GM12878 (cell line): ENCODE data around the gene PKNOX1. TPM values are rescaled to one million over a fixed set of nuclear protein-coding genes. Genes with fewer than 3 reads are reported as not detected.
"Not testable (repeated sequence)": the region's sequence is repeated elsewhere in the genome, so short reads cannot be mapped to it uniquely, and the experiment has no call there.

Experiments used
- ATAC-seq: fragments of 200-7000 bp; cut with Tn5 transposase; 3 replicates; pipeline ENCODE4 v1.9.1; 2020; ENCODE audit warnings: mild to moderate bottlenecking, moderate library complexity
- BruUV-seq: library from RNA; stranded (reverse); fragments of 400-500 nt; replicated peaks from 2 replicates; lab custom pipeline; 2021; lab: Mats Ljungman, UMichigan
- CTCF ChIA-PET: fragments of 300-600 bp; sonication (Branson Sonifier 250); formaldehyde crosslinking; extraction: SDS; loops from one replicate; lab custom pipeline; 2021; ENCODE audit warnings: inconsistent platforms; lab: Yijun Ruan, JAX
- POLR2A ChIA-PET: fragments of 350-600 bp; formaldehyde crosslinking; extraction: SDS; loops from one replicate; lab custom pipeline; 2021; ENCODE audit warnings: inconsistent platforms; lab: Charles Lee
- RAD21 ChIA-PET: fragments of 300-600 bp; sonication (Branson Sonifier 250); formaldehyde crosslinking; loops from one replicate; lab custom pipeline; 2023; ENCODE audit warnings: antibody characterized with exemption; ENCODE audit not compliant: unreplicated experiment; lab: Charles Lee
- SMC1A ChIA-PET: fragments of 300-600 bp; sonication (Branson Sonifier 250); formaldehyde crosslinking; loops from one replicate; lab custom pipeline; 2023; ENCODE audit not compliant: unreplicated experiment, uncharacterized antibody; lab: Charles Lee
- DNase-seq: peaks from one replicate; pipeline ENCODE4 v3.0.0-alpha.2; 2011; ENCODE audit warnings: low read depth, low spot score
- FAIRE-seq: peaks from 3 replicates; lab custom pipeline; 2011; peaks lifted over from hg19 to GRCh38; lab: Jason Lieb, UNC
- H2AFZ ChIP-seq: 2 replicates; pipeline ENCODE4 v1.6.0; 2011; ENCODE audit warnings: low read depth, low read length, control low read depth; ENCODE audit not compliant: control insufficient read depth
- H3K27ac ChIP-seq: 2 replicates; pipeline ENCODE4 v1.5.1; 2011; ENCODE audit warnings: control low read depth; ENCODE audit not compliant: control insufficient read depth, insufficient read depth
- H3K27me3 ChIP-seq, 2 experiments: replicated peaks in 1 of 2; 2 replicates each; pipeline versions ENCODE4 v1.6.0 to v1.6.1; 2011; ENCODE audit warnings: low read length in 1 of 2; ENCODE audit not compliant: control insufficient read depth in 2 of 2, insufficient read depth in 2 of 2
- H3K36me3 ChIP-seq, 2 experiments: 2 replicates each; pipeline ENCODE4 v1.5.1; 2011; ENCODE audit warnings: low read length in 1 of 2; ENCODE audit not compliant: control insufficient read depth in 2 of 2, insufficient read depth in 2 of 2
- H3K4me1 ChIP-seq: 2 replicates; pipeline ENCODE4 v1.6.1; 2011; ENCODE audit warnings: mild to moderate bottlenecking, low read length, moderate library complexity, mixed read lengths; ENCODE audit not compliant: control insufficient read depth, insufficient read depth
- H3K4me2 ChIP-seq: 2 replicates; pipeline ENCODE4 v1.6.0; 2011; ENCODE audit warnings: control low read depth; ENCODE audit not compliant: control insufficient read depth, insufficient read depth
- H3K4me3 ChIP-seq: fragments of 200-600 bp; sonication (generic); 2 replicates; pipeline ENCODE4 v1.5.1; 2016
- H3K79me2 ChIP-seq: 2 replicates; pipeline ENCODE4 v1.6.0; 2011; ENCODE audit warnings: low read length; ENCODE audit not compliant: control insufficient read depth, insufficient read depth
- H3K9ac ChIP-seq: 2 replicates; pipeline ENCODE4 v1.8.0; 2011; ENCODE audit warnings: low read length, control low read depth, mixed read lengths; ENCODE audit not compliant: control insufficient read depth, insufficient read depth
- H3K9me3 ChIP-seq: replicated peaks from 3 replicates; pipeline ENCODE4 v1.5.1; 2011; ENCODE audit warnings: mild to moderate bottlenecking, low read length; ENCODE audit not compliant: control insufficient read depth, insufficient read depth
- H4K20me1 ChIP-seq: 2 replicates; pipeline ENCODE4 v1.6.0; 2011; ENCODE audit not compliant: control insufficient read depth, insufficient read depth
- CBX5 ChIP-seq: sonication (generic); IDR thresholded peaks from 2 replicates; pipeline ENCODE4 v1.6.1; 2016; ENCODE audit warnings: low read depth, moderate library complexity, mild to moderate bottlenecking, inconsistent platforms
- EED ChIP-seq: sonication (generic); IDR thresholded peaks from 2 replicates; pipeline ENCODE4 v1.6.1; 2016; ENCODE audit warnings: antibody characterized with exemption, low read depth
- GATAD2B ChIP-seq: fragments of 450-650 bp; conservative IDR thresholded peaks from 2 replicates; pipeline ENCODE4 v1.6.1; 2017; ENCODE audit warnings: low read depth, mild to moderate bottlenecking, moderate library complexity
- HCFC1 ChIP-seq: fragments of 150-350 bp; IDR thresholded peaks from 2 replicates; pipeline ENCODE4 v1.6.1; 2014; ENCODE audit warnings: low read length
- MEF2B ChIP-seq: fragments of 450-650 bp; IDR thresholded peaks from 2 replicates; pipeline ENCODE4 v1.6.1; 2018; ENCODE audit warnings: mild to moderate bottlenecking, moderate library complexity; ENCODE audit not compliant: partially characterized antibody, poor library complexity, severe bottlenecking
- MYC ChIP-seq: IDR thresholded peaks from 2 replicates; pipeline ENCODE4 v1.6.1; 2011; ENCODE audit warnings: mild to moderate bottlenecking, low read length, moderate library complexity, inconsistent platforms; ENCODE audit not compliant: insufficient read depth, insufficient replicate concordance, insufficient read length, severe bottlenecking
- NRF1 ChIP-seq: conservative IDR thresholded peaks from 2 replicates; pipeline ENCODE4 v1.6.1; 2011; ENCODE audit warnings: mild to moderate bottlenecking, low read depth, low read length, improper control_type of control experiment
- ZNF384 ChIP-seq: IDR thresholded peaks from 2 replicates; pipeline ENCODE4 v1.6.1; 2012; ENCODE audit warnings: low read depth, mild to moderate bottlenecking, low read length, improper control_type of control experiment, borderline replicate concordance
- WGBS: methylation state at CpG from one replicate; pipeline ENCODE4 v1.1.6; 2016; ENCODE audit warnings: low lambda C conversion rate; ENCODE audit not compliant: insufficient replicate concordance, insufficient coverage; ENCODE audit errors: missing lambda C conversion rate; 5-methylcytosine and 5-hydroxymethylcytosine counted together
- in situ Hi-C: fragments of 300-500 bp; cut with MboI; formaldehyde crosslinking; loops from 9 replicates; pipeline ENCODE4 v1.14.3; 2018; ENCODE audit warnings: mixed read lengths
- intact Hi-C: fragments of 100-400 bp; cut with micrococcal nuclease; formaldehyde crosslinking; loops from one replicate; pipeline ENCODE4 v1.14.2; 2022; ENCODE audit not compliant: unreplicated experiment
- polyA plus RNA-seq, 11 experiments: library from polyadenylated mRNA; depleted of rRNA in 4 of 11; unstranded in 6 of 11; stranded (reverse) in 5 of 11; fragments of >200 nt; fragmentation: Nextera tagmentation in 4 of 11; fragmentation: Illumina TruSeq in 1 of 11; extraction: Ambion mirVana in 4 of 11; extraction: Trizol in 1 of 11; gene quantifications; 1 replicate in 1 of 11; 2 replicates in 10 of 11; pipeline versions ENCODE4 v1.2.1 to v1.2.3, GENCODE V29; 2011 to 2016; ENCODE audit warnings: inconsistent platforms in 2 of 11, missing spikeins in 2 of 11, low read depth in 1 of 11
- total RNA-seq, 4 experiments: library from RNA; depleted of rRNA in 3 of 4; stranded (reverse); fragments of >200 nt in 3 of 4; fragmentation: Illumina TruSeq in 1 of 4; extraction: Trizol in 1 of 4; gene quantifications; 2 replicates each; pipeline versions ENCODE4 v1.2.1 to v1.2.3, GENCODE V29; 2013 to 2021
- TF ChIP-seq, protein P1 (sequence below): fragments of 450-650 bp; IDR thresholded peaks from 2 replicates; pipeline ENCODE4 v1.6.1; 2016; ENCODE audit warnings: mild to moderate bottlenecking
- TF ChIP-seq, protein P2 (sequence below): fragments of 450-650 bp; IDR thresholded peaks from 2 replicates; pipeline ENCODE4 v1.6.1; 2016; ENCODE audit warnings: mild to moderate bottlenecking
- TF ChIP-seq, protein P3 (sequence below), 3 experiments: IDR thresholded peaks in 2 of 3; conservative IDR thresholded peaks in 1 of 3; 2 replicates each; pipeline ENCODE4 v1.5.1; 2011; ENCODE audit warnings: low read depth in 3 of 3, low read length in 3 of 3, mild to moderate bottlenecking in 3 of 3, control low read depth in 2 of 3, moderate library complexity in 2 of 3, inconsistent platforms in 1 of 3, mixed read lengths in 1 of 3; ENCODE audit not compliant: control insufficient read depth in 2 of 3, insufficient read depth in 1 of 3; ENCODE audit errors: extremely low read depth in 1 of 3

Gene PKNOX1
- total and polyA plus RNA-seq, 10 of the 15 experiments (the other 5 are each of a cell fraction or from before 2014, with no cell fraction given): 6.9 to 23.7 (median 13.2) TPM

DNA sequence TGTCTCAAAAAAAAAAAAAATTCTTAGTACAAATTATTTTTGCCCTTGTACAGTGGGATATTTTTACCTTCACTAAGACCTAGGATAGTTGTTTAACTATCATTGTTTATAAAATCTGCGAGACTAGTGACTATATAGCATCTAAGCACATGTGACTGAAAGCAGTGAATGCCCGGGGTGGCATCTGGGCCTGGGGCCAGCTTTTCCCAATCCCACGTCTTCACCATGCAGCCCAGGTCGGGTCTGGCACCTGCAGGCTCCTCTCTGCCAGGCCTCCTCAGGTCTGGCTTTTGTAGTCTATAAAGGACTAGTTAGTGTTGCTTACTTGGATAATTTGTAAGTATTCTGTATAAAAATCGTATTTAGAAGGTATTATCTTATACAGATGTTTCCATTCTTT, 60.5 kb downstream of the PKNOX1 start:
- in situ Hi-C loops: no loop called here
- intact Hi-C loops: no loop called here
- ChIA-PET POLR2A (interaction anchor here (0.7 kb wide), 1 partner anchor 130 kb away, joined by 6 read pairs; no protein-coding TSS in a partner anchor), RAD21 (no interaction called here), CTCF (no interaction called here), SMC1A (no interaction called here)
- Histone ChIP-seq H3K79me2 (no peaks in the 10 kb centered on the region), H3K4me2 (no peak overlapping the region), H4K20me1 (no peaks in the 10 kb centered on the region), H3K9ac (no peak overlapping the region), H3K27me3 (no peaks in the 10 kb centered on the region), H3K4me3 (no peak overlapping the region), H3K27ac (no peak overlapping the region), H3K36me3 (peaks cover 0 to 4% of the 10 kb centered on the region in 2 experiments; a peak in 2 of 4 replicates), H3K4me1 (no peaks in the 10 kb centered on the region), H3K9me3 (no peaks in the 10 kb centered on the region), H2AFZ (no peak overlapping the region)
- BruUV-seq: no TSS peak
- no peak for TF ChIP-seq CBX5
- no peak for TF ChIP-seq HCFC1
- TF ChIP-seq, protein P1, sequence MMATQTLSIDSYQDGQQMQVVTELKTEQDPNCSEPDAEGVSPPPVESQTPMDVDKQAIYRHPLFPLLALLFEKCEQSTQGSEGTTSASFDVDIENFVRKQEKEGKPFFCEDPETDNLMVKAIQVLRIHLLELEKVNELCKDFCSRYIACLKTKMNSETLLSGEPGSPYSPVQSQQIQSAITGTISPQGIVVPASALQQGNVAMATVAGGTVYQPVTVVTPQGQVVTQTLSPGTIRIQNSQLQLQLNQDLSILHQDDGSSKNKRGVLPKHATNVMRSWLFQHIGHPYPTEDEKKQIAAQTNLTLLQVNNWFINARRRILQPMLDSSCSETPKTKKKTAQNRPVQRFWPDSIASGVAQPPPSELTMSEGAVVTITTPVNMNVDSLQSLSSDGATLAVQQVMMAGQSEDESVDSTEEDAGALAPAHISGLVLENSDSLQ: no peak
- no peak for TF ChIP-seq EED
- TF ChIP-seq, protein P2, sequence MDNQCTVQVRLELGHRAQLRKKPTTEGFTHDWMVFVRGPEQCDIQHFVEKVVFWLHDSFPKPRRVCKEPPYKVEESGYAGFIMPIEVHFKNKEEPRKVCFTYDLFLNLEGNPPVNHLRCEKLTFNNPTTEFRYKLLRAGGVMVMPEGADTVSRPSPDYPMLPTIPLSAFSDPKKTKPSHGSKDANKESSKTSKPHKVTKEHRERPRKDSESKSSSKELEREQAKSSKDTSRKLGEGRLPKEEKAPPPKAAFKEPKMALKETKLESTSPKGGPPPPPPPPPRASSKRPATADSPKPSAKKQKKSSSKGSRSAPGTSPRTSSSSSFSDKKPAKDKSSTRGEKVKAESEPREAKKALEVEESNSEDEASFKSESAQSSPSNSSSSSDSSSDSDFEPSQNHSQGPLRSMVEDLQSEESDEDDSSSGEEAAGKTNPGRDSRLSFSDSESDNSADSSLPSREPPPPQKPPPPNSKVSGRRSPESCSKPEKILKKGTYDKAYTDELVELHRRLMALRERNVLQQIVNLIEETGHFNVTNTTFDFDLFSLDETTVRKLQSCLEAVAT: no peak
- TF ChIP-seq ZNF384: no peak
- TF ChIP-seq, protein P3, sequence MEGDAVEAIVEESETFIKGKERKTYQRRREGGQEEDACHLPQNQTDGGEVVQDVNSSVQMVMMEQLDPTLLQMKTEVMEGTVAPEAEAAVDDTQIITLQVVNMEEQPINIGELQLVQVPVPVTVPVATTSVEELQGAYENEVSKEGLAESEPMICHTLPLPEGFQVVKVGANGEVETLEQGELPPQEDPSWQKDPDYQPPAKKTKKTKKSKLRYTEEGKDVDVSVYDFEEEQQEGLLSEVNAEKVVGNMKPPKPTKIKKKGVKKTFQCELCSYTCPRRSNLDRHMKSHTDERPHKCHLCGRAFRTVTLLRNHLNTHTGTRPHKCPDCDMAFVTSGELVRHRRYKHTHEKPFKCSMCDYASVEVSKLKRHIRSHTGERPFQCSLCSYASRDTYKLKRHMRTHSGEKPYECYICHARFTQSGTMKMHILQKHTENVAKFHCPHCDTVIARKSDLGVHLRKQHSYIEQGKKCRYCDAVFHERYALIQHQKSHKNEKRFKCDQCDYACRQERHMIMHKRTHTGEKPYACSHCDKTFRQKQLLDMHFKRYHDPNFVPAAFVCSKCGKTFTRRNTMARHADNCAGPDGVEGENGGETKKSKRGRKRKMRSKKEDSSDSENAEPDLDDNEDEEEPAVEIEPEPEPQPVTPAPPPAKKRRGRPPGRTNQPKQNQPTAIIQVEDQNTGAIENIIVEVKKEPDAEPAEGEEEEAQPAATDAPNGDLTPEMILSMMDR (IDR thresholded peaks at IDR 0.05 in 2 of 3, conservative IDR thresholded peaks at IDR 0.05 in 1 of 3; ENCODE audit: control insufficient read depth in 2 of 3, extremely low read depth in 1 of 3, insufficient read depth in 1 of 3, low read depth in 3 of 3, low read length in 3 of 3): no peak
- TF ChIP-seq MEF2B: no peak
- TF ChIP-seq NRF1: no peak
- no peak for TF ChIP-seq MYC
- no peak for TF ChIP-seq GATAD2B
- ATAC-seq: no peak
- FAIRE-seq: no peak
- 63% methylated on average over 5 of the region's 5 CpGs for WGBS
- DNase-seq: no peak

DNA sequence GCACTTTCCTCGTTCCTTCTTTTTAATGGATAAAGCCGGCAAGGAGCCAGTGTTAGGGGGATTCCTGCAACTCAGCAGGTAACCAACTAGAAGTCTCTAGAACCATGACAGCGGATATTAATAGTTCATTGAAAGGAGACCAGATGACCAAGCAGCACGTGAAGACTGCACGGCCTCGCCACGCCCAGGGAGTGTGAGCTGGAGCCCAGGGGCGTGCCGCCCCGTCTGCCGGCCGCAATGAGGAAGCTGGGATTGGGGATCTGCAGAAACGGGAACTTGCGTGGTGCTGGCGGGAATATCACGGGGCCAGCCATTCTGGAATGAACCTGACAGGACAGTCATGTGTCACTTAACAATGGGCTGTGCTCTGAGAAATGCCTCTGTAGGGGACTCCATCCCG, 62.5 kb downstream of the PKNOX1 start:
- H3K79me2 ChIP-seq, H3K4me3 ChIP-seq, H3K4me1 ChIP-seq, ATAC-seq, DNase-seq, H3K36me3 ChIP-seq, SMC1A ChIA-PET, FAIRE-seq, CTCF ChIA-PET, BruUV-seq, intact Hi-C loops, H3K27ac ChIP-seq, RAD21 ChIA-PET, POLR2A ChIA-PET, H3K4me2 ChIP-seq, H3K9me3 ChIP-seq, H3K9ac ChIP-seq, in situ Hi-C loops, H3K27me3 ChIP-seq, H2AFZ ChIP-seq, H4K20me1 ChIP-seq: not testable (repeated sequence)
- no CpG with 5 or more reads among the region's 17 CpGs for WGBS
